ENCODE results near the gene MLN. TPM values are rescaled to one million over a fixed set of nuclear protein-coding genes. Genes with fewer than 3 reads are reported as not detected.

MLN gene
- total and polyA plus RNA-seq, 7 donors: not detected

GRCh38 chr6:33841070-33841469 lies 37.3 kb upstream of the MLN start:
- 88 to 95% (median 94%) methylated on average over 3 of the region's 3 CpGs for whole genome bisulfite sequencing, 3 donors
- TF ChIP-seq CTCF (IDR thresholded peaks at IDR 0.05): no peak
- intact Hi-C loops (cut with DNase I): no loop called here

DNA sequence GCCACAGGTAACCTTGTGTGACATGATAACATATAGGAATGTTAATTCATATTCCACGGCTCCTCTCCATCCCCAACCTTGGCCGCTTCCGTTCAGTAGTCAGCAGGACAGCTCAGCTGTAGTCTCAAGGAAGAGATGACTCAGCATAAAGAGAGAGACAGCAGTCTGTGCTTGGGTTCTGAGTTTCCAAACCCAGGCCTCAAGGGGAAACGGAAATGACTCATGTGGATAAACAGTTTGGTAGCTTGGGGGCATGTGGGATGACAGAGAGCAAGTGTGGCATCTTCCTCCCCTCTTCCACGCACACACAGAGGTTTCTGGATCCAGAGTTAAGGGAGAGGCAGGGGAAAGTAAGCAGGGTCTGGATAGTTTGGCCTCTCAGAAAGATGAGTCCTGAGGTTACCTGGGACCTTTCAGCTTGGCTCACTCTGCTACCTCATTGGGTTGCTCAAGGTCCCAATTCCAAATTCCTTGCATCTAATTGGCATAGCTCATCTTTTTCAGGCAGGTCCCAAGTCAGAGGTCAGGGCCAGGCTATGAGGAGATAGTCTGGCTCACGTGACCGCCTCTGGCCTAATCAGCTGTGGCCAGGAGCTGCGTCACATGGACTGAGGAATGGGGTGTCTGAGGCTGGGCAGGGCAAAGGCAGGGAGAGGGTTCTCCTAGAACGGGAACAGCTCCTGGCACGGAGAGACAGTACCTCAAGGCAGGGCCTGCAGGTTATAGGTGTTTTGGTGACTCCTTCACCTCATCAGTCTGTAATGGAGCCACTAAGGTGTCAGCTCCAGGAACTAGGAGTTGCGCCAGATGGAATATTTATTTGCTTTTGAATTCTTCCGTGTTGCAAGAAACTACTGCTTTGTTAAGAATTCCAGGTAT lies 36.5 kb upstream of the MLN start:
- Histone ChIP-seq H3K9me3 (no peaks in the 10 kb centered on the region), H3K27ac (no peak overlapping the region), H3K4me1 (no peaks in the 10 kb centered on the region), H3K36me3 (ENCODE audit: insufficient read depth in 1 of 2, low read depth in 1 of 2) (no peaks in the 10 kb centered on the region), H3K4me3 (no peak overlapping the region), H3K27me3 (ENCODE audit: insufficient read depth in 3 of 3, low read length in 2 of 3) (peaks cover 0 to 5% (median under 1%) of the 10 kb centered on the region in 3 donors)
- no peak for TF ChIP-seq CTCF (IDR thresholded peaks at IDR 0.05)
- intact Hi-C loops (cut with DNase I): no loop called here
- peak in 1 of 2 donors; percentile 24 for DNase-seq
- 67 to 76% (median 71%) methylated on average over 12 of the region's 12 CpGs for WGBS, 3 donors
- ATAC-seq: peak; percentile 63 to 71 (median 64)

More at GRCh38 chr6:33841070-33841469, 37.3 kb upstream of the MLN start:
- DNase-seq (peak in 1 of 2 donors; percentile 9), ATAC-seq (no peak)
- no peak overlapping the region for H3K4me3 ChIP-seq
- H3K27ac ChIP-seq: no peak overlapping the region
- no peaks in the 10 kb centered on the region for H3K9me3 ChIP-seq
- H3K27me3 ChIP-seq (ENCODE audit: insufficient read depth in 3 of 3, low read length in 2 of 3): peaks cover 0 to 5% (median 0%) of the 10 kb centered on the region in 3 donors
- no peaks in the 10 kb centered on the region for H3K4me1 ChIP-seq
- no peaks in the 10 kb centered on the region for H3K36me3 ChIP-seq (ENCODE audit: insufficient read depth in 1 of 2, low read depth in 1 of 2)

DNA sequence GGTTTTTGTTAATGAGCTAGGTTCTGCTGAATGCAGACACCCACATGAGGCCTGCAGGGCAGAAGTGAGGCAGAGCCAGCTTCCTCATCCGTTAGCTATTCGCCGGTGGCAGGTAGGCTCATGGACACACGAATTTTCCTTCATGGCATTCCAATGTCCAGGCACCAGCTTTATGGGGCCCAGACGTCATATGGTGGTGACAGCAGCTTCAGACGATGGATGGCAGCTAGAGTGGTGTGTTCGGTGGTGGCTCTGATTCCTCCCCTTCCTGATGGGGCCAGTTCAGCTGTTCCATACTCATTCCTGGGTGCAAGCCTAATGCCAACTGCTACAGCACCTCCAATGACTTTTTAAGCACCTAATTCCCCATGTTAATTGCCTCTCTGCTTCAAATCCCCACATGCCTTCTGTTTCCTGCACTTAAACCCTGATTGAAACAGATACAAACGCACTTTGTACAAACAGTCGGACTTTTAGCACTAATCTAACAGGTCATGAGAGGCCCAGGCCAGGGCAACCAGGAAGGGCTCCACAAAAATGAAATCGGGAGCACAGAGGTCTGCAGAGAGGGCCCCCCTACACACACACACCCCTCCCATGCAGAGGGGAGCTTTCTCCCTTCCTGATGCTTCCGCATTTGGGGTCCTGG lies 35.7 kb upstream of the MLN start:
- no peak for TF ChIP-seq CTCF (IDR thresholded peaks at IDR 0.05)
- H3K27me3 ChIP-seq (ENCODE audit: insufficient read depth in 3 of 3, low read length in 2 of 3): peaks cover 0 to 8% (median 5%) of the 10 kb centered on the region in 3 donors
- H3K36me3 ChIP-seq (ENCODE audit: insufficient read depth in 1 of 2, low read depth in 1 of 2): no peaks in the 10 kb centered on the region
- 60 to 68% (median 67%) methylated on average over 11 of the region's 11 CpGs for WGBS, 3 donors
- no peaks in the 10 kb centered on the region for H3K9me3 ChIP-seq
- intact Hi-C loops (cut with DNase I): no loop called here
- no peaks in the 10 kb centered on the region for H3K4me1 ChIP-seq
- no peak overlapping the region for H3K4me3 ChIP-seq
- no peak overlapping the region for H3K27ac ChIP-seq
- DNase-seq (no peak), ATAC-seq (no peak)

DNA sequence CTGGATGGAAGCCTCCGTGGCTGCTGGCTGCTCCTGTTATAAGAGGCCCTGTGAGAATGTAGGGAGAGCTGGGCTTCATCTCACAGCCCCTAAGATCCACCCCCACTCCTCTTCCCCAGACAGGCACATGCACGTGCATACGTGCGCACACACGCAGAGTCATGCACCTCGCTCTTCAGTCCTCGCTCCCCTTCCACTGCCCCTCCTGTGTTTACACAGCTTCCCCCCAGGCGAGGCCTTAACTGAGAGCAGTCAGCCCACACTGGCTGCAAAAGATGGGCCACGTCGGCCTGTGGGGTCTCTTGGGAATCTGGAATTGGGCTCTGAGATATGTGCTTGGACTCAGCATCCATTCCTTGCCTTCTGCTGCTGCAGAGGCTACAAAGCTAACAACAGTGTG lies 35.2 kb upstream of the MLN start:
- 75 to 76% (median 75%) methylated on average over 10 of the region's 10 CpGs for WGBS, 3 donors
- Histone ChIP-seq H3K27ac (no peak overlapping the region), H3K36me3 (ENCODE audit: insufficient read depth in 1 of 2, low read depth in 1 of 2) (no peaks in the 10 kb centered on the region), H3K4me1 (no peaks in the 10 kb centered on the region), H3K27me3 (ENCODE audit: insufficient read depth in 3 of 3, low read length in 2 of 3) (peaks cover 0 to 8% (median 6%) of the 10 kb centered on the region in 3 donors), H3K9me3 (no peaks in the 10 kb centered on the region), H3K4me3 (no peak overlapping the region)
- no peak for TF ChIP-seq CTCF (IDR thresholded peaks at IDR 0.05)
- no peak for DNase-seq
- no peak for ATAC-seq
- intact Hi-C loops (cut with DNase I): no loop called here

Measured in psoas muscle (tissue), 8 donors.